PFSK-1 (cell line): ENCODE data around the gene C2orf81.

Experiments
- FOXP2 ChIP-seq: optimal IDR thresholded peaks from 2 replicates; pipeline ENCODE3; 2011; ENCODE audit warnings: borderline replicate concordance, control low read depth, inconsistent platforms; ENCODE audit not compliant: insufficient read depth; ENCODE audit errors: extremely low read length, extremely low read depth
- POLR2AphosphoS5 ChIP-seq: IDR thresholded peaks from 2 replicates; pipeline ENCODE4 v1.6.1; 2012; ENCODE audit warnings: low read depth, mild to moderate bottlenecking, control low read depth, low read length, moderate library complexity
- REST ChIP-seq, 2 experiments: IDR thresholded peaks; 2 replicates each; pipeline versions ENCODE4 v1.6.1 to v1.8.0; 2011 to 2012; ENCODE audit warnings: low read depth in 2 of 2, low read length in 2 of 2, control low read depth in 1 of 2, inconsistent platforms in 1 of 2, mild to moderate bottlenecking in 1 of 2, moderate library complexity in 1 of 2; ENCODE audit not compliant: insufficient read depth in 1 of 2
- SIN3A ChIP-seq: IDR thresholded peaks from 2 replicates; pipeline ENCODE4 v1.6.1; 2012; ENCODE audit warnings: mild to moderate bottlenecking, low read length, moderate library complexity, borderline replicate concordance; ENCODE audit not compliant: insufficient read depth
- TAF1 ChIP-seq: IDR thresholded peaks from 2 replicates; pipeline ENCODE4 v1.6.1; 2012; ENCODE audit warnings: low read length, control low read depth, borderline replicate concordance; ENCODE audit not compliant: insufficient read depth

C2orf81 gene

GRCh38 chr2:74383254-74383653, 38.2 kb downstream of the C2orf81 start:
- TF ChIP-seq REST (IDR thresholded peaks at IDR 0.05; ENCODE audit: insufficient read depth in 1 of 2, low read depth in 2 of 2, low read length in 2 of 2): no peak
- TF ChIP-seq FOXP2: no peak
- no peak for TF ChIP-seq POLR2AphosphoS5
- no peak for TF ChIP-seq SIN3A
- no peak for TF ChIP-seq TAF1

GRCh38 chr2:74381751-74382150, 39.7 kb downstream of the C2orf81 start:
- TF ChIP-seq POLR2AphosphoS5: no peak
- TF ChIP-seq REST (IDR thresholded peaks at IDR 0.05; ENCODE audit: insufficient read depth in 1 of 2, low read depth in 2 of 2, low read length in 2 of 2): no peak
- TF ChIP-seq FOXP2: no peak
- TF ChIP-seq TAF1: no peak
- no peak for TF ChIP-seq SIN3A

- TF ChIP-seq TAF1 (no peak), POLR2AphosphoS5 (no peak), FOXP2 (no peak), SIN3A (no peak), REST (IDR thresholded peaks at IDR 0.05; ENCODE audit: insufficient read depth in 1 of 2, low read depth in 2 of 2, low read length in 2 of 2) (no peak)
These were observed 41.3 kb downstream of the C2orf81 start, which contains the start of gene DCTN1 for GRCh38 chr2:74379851-74380789. TSS of gene DCTN1 (minus strand) at chr2:74380311. CDS start at chr2:74380037, 274 bp downstream.

- no peak for TF ChIP-seq TAF1
- no peak for TF ChIP-seq REST (IDR thresholded peaks at IDR 0.05; ENCODE audit: insufficient read depth in 1 of 2, low read depth in 2 of 2, low read length in 2 of 2)
- no peak for TF ChIP-seq SIN3A
These were observed 43.4 kb downstream of the C2orf81 start for GRCh38 chr2:74378007-74378406.
